Mesendoderm (in vitro differentiated cells): ENCODE results near the gene TNNI2.

Experiments used
- DNase-seq: peaks from one replicate; pipeline ENCODE4 v3.0.0; 2013
- H2AK5ac ChIP-seq: 2 replicates; pipeline ENCODE4 v1.6.1; 2013; ENCODE audit warnings: low read length, inconsistent platforms
- H2BK120ac ChIP-seq: 2 replicates; pipeline ENCODE4 v1.6.1; 2013; ENCODE audit warnings: low read depth, mild to moderate bottlenecking, low read length, moderate library complexity, mixed read lengths
- H2BK15ac ChIP-seq: replicated peaks from 2 replicates; pipeline ENCODE4 v1.6.1; 2013; ENCODE audit warnings: low read depth, mild to moderate bottlenecking, moderate library complexity
- H2BK5ac ChIP-seq: 2 replicates; pipeline ENCODE4 v1.6.1; 2013; ENCODE audit warnings: low read length, inconsistent platforms
- H3K18ac ChIP-seq: 2 replicates; pipeline ENCODE4 v1.6.1; 2013; ENCODE audit warnings: mild to moderate bottlenecking, low read length, mixed read lengths
- H3K23ac ChIP-seq: one replicate; pipeline ENCODE4 v1.6.1; 2013; ENCODE audit warnings: low read length
- H3K27ac ChIP-seq: 2 replicates; pipeline ENCODE4 v1.5.1; 2013; ENCODE audit warnings: low read depth, mild to moderate bottlenecking, inconsistent platforms, low read length, moderate library complexity
- H3K27me3 ChIP-seq: 2 replicates; pipeline ENCODE4 v1.6.1; 2013; ENCODE audit warnings: low read length, control low read depth, mild to moderate bottlenecking, inconsistent platforms; ENCODE audit not compliant: insufficient read depth, poor library complexity
- H3K36me3 ChIP-seq: 2 replicates; pipeline ENCODE4 v1.6.1; 2013; ENCODE audit warnings: low read length, inconsistent platforms; ENCODE audit not compliant: control insufficient read depth, insufficient read depth
- H3K4ac ChIP-seq: one replicate; pipeline ENCODE4 v1.6.1; 2013; ENCODE audit warnings: low read depth, mild to moderate bottlenecking, low read length, moderate library complexity
- H3K4me1 ChIP-seq: 2 replicates; pipeline ENCODE4 v1.6.1; 2013; ENCODE audit warnings: low read depth, low read length, inconsistent platforms; ENCODE audit not compliant: control insufficient read depth
- H3K4me2 ChIP-seq: 2 replicates; pipeline ENCODE4 v1.6.1; 2013; ENCODE audit warnings: low read length
- H3K4me3 ChIP-seq: 2 replicates; pipeline ENCODE4 v1.5.1; 2013; ENCODE audit warnings: mild to moderate bottlenecking, low read length
- H3K56ac ChIP-seq: one replicate; pipeline ENCODE4 v1.6.1; 2013; ENCODE audit warnings: low read length
- H3K79me1 ChIP-seq: 2 replicates; pipeline ENCODE4 v1.6.1; 2013; ENCODE audit warnings: low read length, inconsistent platforms
- H3K79me2 ChIP-seq: 2 replicates; pipeline ENCODE4 v1.6.1; 2013; ENCODE audit warnings: mild to moderate bottlenecking, low read length; ENCODE audit not compliant: control insufficient read depth, insufficient read depth
- H3K9ac ChIP-seq: 2 replicates; pipeline ENCODE4 v1.6.1; 2013; ENCODE audit warnings: low read length, inconsistent platforms
- H4K5ac ChIP-seq: one replicate; pipeline ENCODE4 v1.6.1; 2013; ENCODE audit warnings: low read length
- H4K8ac ChIP-seq: one replicate; pipeline ENCODE4 v1.6.1; 2013; ENCODE audit warnings: low read depth, mild to moderate bottlenecking, control low read depth, low read length, moderate library complexity
- WGBS: extraction: QIAGEN DNeasy Blood & Tissue Kit; methylation state at CpG from one replicate; pipeline ENCODE4 v1.1.7; 2013; ENCODE audit warnings: low lambda C conversion rate, missing lambda C conversion rate; ENCODE audit not compliant: insufficient coverage; ENCODE audit errors: extremely low coverage; 5-methylcytosine and 5-hydroxymethylcytosine counted together

Gene TNNI2

DNA sequence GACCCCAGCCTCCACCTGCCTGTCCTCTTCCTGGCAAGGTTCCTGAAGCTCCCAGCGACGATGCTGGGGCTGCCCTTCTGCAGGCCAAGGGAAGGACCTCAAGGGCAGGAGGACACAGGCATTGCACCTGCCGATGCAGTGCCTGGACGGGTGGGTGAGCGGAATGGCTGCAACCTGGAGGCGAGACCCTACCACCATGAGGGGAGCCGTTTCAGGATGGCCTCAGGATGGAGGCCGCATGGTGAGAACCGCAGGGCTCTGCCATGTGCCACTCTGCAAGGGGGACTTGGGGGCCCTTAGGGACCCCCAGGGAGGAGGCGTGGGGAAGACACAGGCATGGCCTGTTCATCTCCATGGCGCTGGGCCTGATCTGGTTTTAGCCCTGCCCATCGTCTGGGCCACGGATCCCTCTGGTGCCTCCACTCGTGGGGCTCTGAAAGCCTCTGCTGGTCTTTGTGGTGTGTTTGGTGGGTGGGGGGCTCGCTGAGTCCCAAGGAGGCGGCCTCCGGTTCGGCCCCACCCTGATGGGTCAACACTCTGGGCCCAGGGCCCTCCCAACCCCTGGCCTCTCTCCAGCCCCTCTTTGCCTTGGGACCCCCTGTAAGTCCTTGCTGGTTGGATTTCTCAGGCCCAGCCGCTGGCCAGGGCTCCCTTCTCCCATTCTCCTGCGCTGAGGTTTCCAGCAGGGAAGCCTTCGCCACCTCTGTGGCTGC, 12.8 kb downstream of the TNNI2 start:
- H3K23ac ChIP-seq: no peak overlapping the region
- H3K4me3 ChIP-seq: no peak overlapping the region
- H3K18ac ChIP-seq: no peak overlapping the region
- no peak overlapping the region for H2AK5ac ChIP-seq
- H2BK15ac ChIP-seq: no peak overlapping the region
- WGBS: no CpG with 5 or more reads among the region's 21 CpGs
- no peaks in the 10 kb centered on the region for H3K27me3 ChIP-seq
- no peak overlapping the region for H3K4me2 ChIP-seq
- H2BK120ac ChIP-seq: no peak overlapping the region
- H3K79me1 ChIP-seq: no peaks in the 10 kb centered on the region
- H3K4ac ChIP-seq: no peak overlapping the region
- H2BK5ac ChIP-seq: no peak overlapping the region
- H3K79me2 ChIP-seq: no peaks in the 10 kb centered on the region
- no peak overlapping the region for H3K56ac ChIP-seq
- no peak overlapping the region for H4K5ac ChIP-seq
- no peak overlapping the region for H3K27ac ChIP-seq
- no peak overlapping the region for H4K8ac ChIP-seq
- no peaks in the 10 kb centered on the region for H3K36me3 ChIP-seq
- DNase-seq: no peak
- H3K9ac ChIP-seq: no peak overlapping the region
- no peaks in the 10 kb centered on the region for H3K4me1 ChIP-seq

GRCh38 chr11:1852271-1852876, 13.6 kb downstream of the TNNI2 start:
- H2AK5ac ChIP-seq: no peak overlapping the region
- no peaks in the 10 kb centered on the region for H3K27me3 ChIP-seq
- no peak overlapping the region for H3K18ac ChIP-seq
- no peaks in the 10 kb centered on the region for H3K79me2 ChIP-seq
- no peak overlapping the region for H2BK120ac ChIP-seq
- H4K5ac ChIP-seq: no peak overlapping the region
- no peak overlapping the region for H2BK15ac ChIP-seq
- H3K36me3 ChIP-seq: no peaks in the 10 kb centered on the region
- no peaks in the 10 kb centered on the region for H3K4me1 ChIP-seq
- H4K8ac ChIP-seq: no peak overlapping the region
- H3K4ac ChIP-seq: no peak overlapping the region
- no peak overlapping the region for H3K4me3 ChIP-seq
- H3K56ac ChIP-seq: no peak overlapping the region
- H3K79me1 ChIP-seq: no peaks in the 10 kb centered on the region
- H3K9ac ChIP-seq: no peak overlapping the region
- H3K27ac ChIP-seq: no peak overlapping the region
- DNase-seq: no peak
- H3K23ac ChIP-seq: no peak overlapping the region
- H3K4me2 ChIP-seq: no peak overlapping the region
- WGBS: no CpG with 5 or more reads among the region's 25 CpGs
- H2BK5ac ChIP-seq: no peak overlapping the region

DNA sequence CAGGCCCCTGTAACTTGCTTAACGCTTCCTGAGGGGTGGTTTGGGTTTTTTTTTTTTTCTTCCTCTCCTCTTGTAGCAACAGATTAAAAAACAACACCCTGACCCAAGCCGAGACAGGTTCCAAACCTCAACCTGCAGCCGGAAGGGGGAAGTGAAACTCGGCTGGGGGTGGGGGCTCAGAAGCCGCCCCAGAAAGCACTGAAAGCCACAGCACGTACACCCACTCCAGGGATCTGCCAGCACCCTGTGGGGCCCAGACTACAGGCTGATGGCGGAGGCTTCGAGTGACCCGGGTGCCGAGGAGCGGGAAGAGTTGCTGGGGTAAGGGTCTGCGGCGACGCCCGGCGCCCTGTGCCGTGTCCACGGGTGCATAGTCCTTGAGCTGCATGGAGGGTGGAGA, 14.1 kb downstream of the TNNI2 start, which contains the start of gene LSP1:
Gene LSP1, plus strand, starts transcription at position 208 of the 400 bp plus-strand sequence. Its CDS starts 61 bp downstream, at position 269.
- no peak for DNase-seq
- Histone ChIP-seq H4K5ac (no peak within 1 kb of the TSS), H3K4me2 (no peak within 1 kb of the TSS), H2AK5ac (no peak within 1 kb of the TSS), H3K79me2 (no peaks in the 10 kb centered on the region), H3K27me3 (no peaks in the 10 kb centered on the region), H3K4me3 (no peak within 1 kb of the TSS), H2BK120ac (no peak within 1 kb of the TSS), H3K27ac (no peak within 1 kb of the TSS), H4K8ac (no peak within 1 kb of the TSS), H3K18ac (no peak within 1 kb of the TSS), H3K36me3 (no peaks in the 10 kb centered on the region), H2BK15ac (no peak within 1 kb of the TSS), H3K23ac (no peak within 1 kb of the TSS), H3K4me1 (no peaks in the 10 kb centered on the region), H3K9ac (no peak within 1 kb of the TSS), H2BK5ac (no peak within 1 kb of the TSS), H3K4ac (no peak within 1 kb of the TSS), H3K56ac (no peak within 1 kb of the TSS), H3K79me1 (no peaks in the 10 kb centered on the region)
- no CpG with 5 or more reads among the region's 18 CpGs for WGBS

- H2BK120ac ChIP-seq: no peak overlapping the region
- no peaks in the 10 kb centered on the region for H3K79me1 ChIP-seq
- DNase-seq: no peak
- no peak overlapping the region for H3K4me3 ChIP-seq
- no peak overlapping the region for H4K5ac ChIP-seq
- no peaks in the 10 kb centered on the region for H3K4me1 ChIP-seq
- no peak overlapping the region for H3K56ac ChIP-seq
- H2BK5ac ChIP-seq: no peak overlapping the region
- WGBS: no CpG with 5 or more reads among the region's 19 CpGs
- no peak overlapping the region for H2AK5ac ChIP-seq
- H3K18ac ChIP-seq: no peak overlapping the region
- H3K4me2 ChIP-seq: no peak overlapping the region
- no peak overlapping the region for H3K4ac ChIP-seq
- no peak overlapping the region for H2BK15ac ChIP-seq
- H3K27ac ChIP-seq: no peak overlapping the region
- no peaks in the 10 kb centered on the region for H3K36me3 ChIP-seq
- H4K8ac ChIP-seq: no peak overlapping the region
- no peaks in the 10 kb centered on the region for H3K27me3 ChIP-seq
- no peak overlapping the region for H3K23ac ChIP-seq
- no peaks in the 10 kb centered on the region for H3K79me2 ChIP-seq
- H3K9ac ChIP-seq: no peak overlapping the region
These were observed 14.8 kb downstream of the TNNI2 start for GRCh38 chr11:1853376-1854131.

DNA sequence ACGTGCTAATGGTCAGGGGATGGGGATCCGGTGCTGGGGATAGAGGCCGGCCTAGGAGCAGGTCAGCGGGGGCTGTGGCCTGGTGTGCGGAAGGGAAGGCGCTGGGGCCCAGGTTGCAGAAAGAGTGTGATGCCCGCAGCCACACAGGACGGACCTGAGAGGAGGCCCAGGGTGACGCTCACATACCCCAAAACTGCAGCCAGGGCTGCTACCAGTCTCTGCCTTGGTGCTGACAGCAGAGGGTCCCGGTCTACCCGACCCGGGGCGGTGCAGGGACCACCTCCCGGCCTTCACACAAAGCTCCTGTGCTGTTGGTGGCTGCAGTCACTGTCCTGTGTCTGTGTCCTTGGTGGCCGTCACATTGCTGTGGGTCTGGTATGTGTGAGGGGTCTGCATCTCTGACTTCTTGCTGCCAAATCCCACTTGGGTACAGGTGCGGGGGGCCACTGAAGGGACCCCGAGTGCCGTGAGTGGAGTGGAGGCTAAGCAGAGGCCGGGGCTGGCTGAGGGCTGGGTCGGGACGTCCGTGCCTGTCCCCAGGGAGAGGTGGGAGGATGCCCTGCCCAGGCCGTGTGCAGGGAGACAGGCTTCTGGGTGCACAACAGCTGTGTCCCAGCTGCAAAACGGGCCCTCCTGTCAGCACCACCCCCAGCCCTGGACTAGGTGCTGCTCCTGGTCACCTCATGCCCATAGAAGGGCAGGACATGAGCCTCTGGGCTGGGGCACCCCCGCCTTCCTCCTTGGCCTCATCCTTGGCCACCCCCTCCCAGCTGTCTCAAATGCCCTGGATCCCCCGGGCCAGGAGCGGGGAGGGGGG, 15.6 kb downstream of the TNNI2 start:
- H3K36me3 ChIP-seq: no peaks in the 10 kb centered on the region
- WGBS: no CpG with 5 or more reads among the region's 27 CpGs
- no peaks in the 10 kb centered on the region for H3K4me1 ChIP-seq
- H2BK15ac ChIP-seq: no peak overlapping the region
- no peak overlapping the region for H3K27ac ChIP-seq
- no peak overlapping the region for H3K4me2 ChIP-seq
- H3K27me3 ChIP-seq: no peaks in the 10 kb centered on the region
- DNase-seq: no peak
- H3K18ac ChIP-seq: no peak overlapping the region
- no peak overlapping the region for H3K9ac ChIP-seq
- no peak overlapping the region for H3K4ac ChIP-seq
- no peak overlapping the region for H3K23ac ChIP-seq
- H2BK5ac ChIP-seq: no peak overlapping the region
- no peaks in the 10 kb centered on the region for H3K79me2 ChIP-seq
- no peak overlapping the region for H2BK120ac ChIP-seq
- no peak overlapping the region for H4K5ac ChIP-seq
- H3K4me3 ChIP-seq: no peak overlapping the region
- H2AK5ac ChIP-seq: no peak overlapping the region
- no peak overlapping the region for H4K8ac ChIP-seq
- no peak overlapping the region for H3K56ac ChIP-seq
- H3K79me1 ChIP-seq: no peaks in the 10 kb centered on the region
